WTC11 (cell line): ENCODE measurements around the gene EMC10. TPM values are rescaled to one million over a fixed set of nuclear protein-coding genes. Genes with fewer than 3 reads are reported as not detected.

Experiments used
- ATAC-seq: fragments of 200-7000 bp; cut with Tn5 transposase; 2 replicates; pipeline ENCODE4 v1.10.0; 2021; ENCODE audit warnings: mild to moderate bottlenecking, moderate library complexity
- CTCF ChIA-PET: fragments of 300-600 bp; sonication (Branson Sonifier 250); formaldehyde crosslinking; loops from one replicate; lab custom pipeline; 2021; ENCODE audit warnings: antibody characterized with exemption; lab: Charles Lee
- POLR2A ChIA-PET: fragments of 350-600 bp; sonication (Branson Sonifier 250); formaldehyde crosslinking; loops from one replicate; lab custom pipeline; 2021; ENCODE audit warnings: antibody characterized with exemption; lab: Charles Lee
- DNase-seq: peaks from one replicate; pipeline ENCODE4 v3.0.0; 2021; ENCODE audit warnings: low spot score
- H3K27ac Mint-ChIP-seq: 2 replicates; pipeline ENCODE4 v1.8.0; 2021; ENCODE audit warnings: mixed read lengths
- H3K27me3 Mint-ChIP-seq: 2 replicates; pipeline ENCODE4 v1.8.0; 2021; ENCODE audit warnings: low read depth, mild to moderate bottlenecking, moderate library complexity, mixed read lengths
- H3K36me3 Mint-ChIP-seq: 2 replicates; pipeline ENCODE4 v1.8.0; 2021; ENCODE audit warnings: mixed read lengths
- H3K4me1 Mint-ChIP-seq: 2 replicates; pipeline ENCODE4 v1.8.0; 2022; ENCODE audit warnings: mixed read lengths
- H3K4me3 Mint-ChIP-seq: 2 replicates; pipeline ENCODE4 v1.8.0; 2021; ENCODE audit warnings: mild to moderate bottlenecking, moderate library complexity, mixed read lengths
- H3K9me3 Mint-ChIP-seq: 2 replicates; pipeline ENCODE4 v1.8.0; 2021; ENCODE audit warnings: mixed read lengths
- ELF4 ChIP-seq: sonication (generic); formaldehyde crosslinking; IDR thresholded peaks from 2 replicates; pipeline ENCODE4 v1.8.1; 2022; ENCODE audit warnings: low read depth, mild to moderate bottlenecking, moderate library complexity, missing genetic modification reagents
- EMX1 ChIP-seq: fragments of 250-450 bp; sonication (Bioruptor Pico); IDR thresholded peaks from 2 replicates; pipeline ENCODE4 v1.8.0; 2021; ENCODE audit warnings: mild to moderate bottlenecking
- FOXJ3 ChIP-seq: sonication (generic); formaldehyde crosslinking; IDR thresholded peaks from 2 replicates; pipeline ENCODE4 v1.9.0; 2021; ENCODE audit warnings: missing genetic modification reagents, mild to moderate bottlenecking, borderline replicate concordance
- GABPB1 ChIP-seq: sonication (generic); formaldehyde crosslinking; IDR thresholded peaks from 2 replicates; pipeline ENCODE4 v1.8.1; 2023; ENCODE audit warnings: mild to moderate bottlenecking, missing genetic modification reagents
- GTF2I ChIP-seq: fragments of 250-450 bp; sonication (Bioruptor Pico); conservative IDR thresholded peaks from 2 replicates; pipeline ENCODE4 v1.4.0; 2021; ENCODE audit warnings: mild to moderate bottlenecking
- JAZF1 ChIP-seq: fragments of 250-450 bp; sonication (Bioruptor Pico); IDR thresholded peaks from 2 replicates; pipeline ENCODE4 v1.9.0; 2021; ENCODE audit warnings: moderate library complexity, mild to moderate bottlenecking, inconsistent platforms
- MXD4 ChIP-seq: fragments of 250-450 bp; sonication (Bioruptor Pico); IDR thresholded peaks from 2 replicates; pipeline ENCODE4 v1.8.0; 2021; ENCODE audit warnings: mild to moderate bottlenecking, moderate library complexity, borderline replicate concordance
- OVOL2 ChIP-seq: fragments of 250-450 bp; sonication (Bioruptor Pico); IDR thresholded peaks from 2 replicates; pipeline ENCODE4 v1.9.0; 2021; ENCODE audit warnings: mild to moderate bottlenecking, borderline replicate concordance
- SP1 ChIP-seq: sonication (generic); formaldehyde crosslinking; conservative IDR thresholded peaks from 2 replicates; pipeline ENCODE4 v1.8.1; 2022; ENCODE audit warnings: missing genetic modification reagents
- TCF7 ChIP-seq: sonication (generic); formaldehyde crosslinking; IDR thresholded peaks from 2 replicates; pipeline ENCODE4 v1.8.0; 2022; ENCODE audit warnings: mild to moderate bottlenecking, low read depth, missing genetic modification reagents, moderate library complexity
- TEAD1 ChIP-seq: sonication (generic); formaldehyde crosslinking; IDR thresholded peaks from 2 replicates; pipeline ENCODE4 v1.8.0; 2022; ENCODE audit warnings: mild to moderate bottlenecking, missing genetic modification reagents
- ZNF219 ChIP-seq: sonication (generic); formaldehyde crosslinking; IDR thresholded peaks from 2 replicates; pipeline ENCODE4 v1.8.0; 2023; ENCODE audit warnings: missing genetic modification reagents, mild to moderate bottlenecking, borderline replicate concordance
- ZNF317 ChIP-seq: sonication (generic); formaldehyde crosslinking; IDR thresholded peaks from 2 replicates; pipeline ENCODE4 v1.8.1; 2023; ENCODE audit warnings: low read depth, mild to moderate bottlenecking, moderate library complexity, missing genetic modification reagents, borderline replicate concordance
- total RNA-seq: library from RNA; stranded (reverse); gene quantifications from 3 replicates; pipeline ENCODE4 v1.2.3, GENCODE V29; 2021
- TF ChIP-seq, protein P1 (sequence below): sonication (generic); formaldehyde crosslinking; IDR thresholded peaks from 2 replicates; pipeline ENCODE4 v1.8.0; 2022; ENCODE audit warnings: mild to moderate bottlenecking, missing genetic modification reagents
- TF ChIP-seq, protein P2 (sequence below): sonication (generic); formaldehyde crosslinking; IDR thresholded peaks from 2 replicates; pipeline ENCODE4 v1.8.0; 2022; ENCODE audit warnings: missing genetic modification reagents
- TF ChIP-seq, protein P3 (sequence below): sonication (generic); formaldehyde crosslinking; IDR thresholded peaks from 2 replicates; pipeline ENCODE4 v1.8.1; 2022; ENCODE audit warnings: mild to moderate bottlenecking, moderate library complexity, missing genetic modification reagents
- TF ChIP-seq, protein P4 (sequence below): fragments of 250-450 bp; sonication (Bioruptor Pico); IDR thresholded peaks from 2 replicates; pipeline ENCODE4 v1.9.0; 2021; ENCODE audit warnings: moderate library complexity, mild to moderate bottlenecking, inconsistent platforms, borderline replicate concordance
- TF ChIP-seq, protein P5 (sequence below): sonication (generic); formaldehyde crosslinking; IDR thresholded peaks from 2 replicates; pipeline ENCODE4 v1.8.1; 2022; ENCODE audit warnings: low read depth, missing genetic modification reagents, borderline replicate concordance
- TF ChIP-seq, protein P6 (sequence below): fragments of 250-450 bp; sonication (Bioruptor Pico); IDR thresholded peaks from 2 replicates; pipeline ENCODE4 v2.1.2; 2022; ENCODE audit warnings: mild to moderate bottlenecking, moderate library complexity
- TF ChIP-seq, protein P7 (sequence below): sonication (generic); formaldehyde crosslinking; IDR thresholded peaks from 2 replicates; pipeline ENCODE4 v1.8.1; 2023; ENCODE audit warnings: mild to moderate bottlenecking, missing genetic modification reagents, borderline replicate concordance
- TF ChIP-seq, protein P8 (sequence below): sonication (generic); formaldehyde crosslinking; conservative IDR thresholded peaks from 2 replicates; pipeline ENCODE4 v1.8.1; 2022; ENCODE audit warnings: mild to moderate bottlenecking, missing genetic modification reagents

The EMC10 gene
- total RNA-seq, 1 experiment from 2014 or later: 114 TPM

DNA sequence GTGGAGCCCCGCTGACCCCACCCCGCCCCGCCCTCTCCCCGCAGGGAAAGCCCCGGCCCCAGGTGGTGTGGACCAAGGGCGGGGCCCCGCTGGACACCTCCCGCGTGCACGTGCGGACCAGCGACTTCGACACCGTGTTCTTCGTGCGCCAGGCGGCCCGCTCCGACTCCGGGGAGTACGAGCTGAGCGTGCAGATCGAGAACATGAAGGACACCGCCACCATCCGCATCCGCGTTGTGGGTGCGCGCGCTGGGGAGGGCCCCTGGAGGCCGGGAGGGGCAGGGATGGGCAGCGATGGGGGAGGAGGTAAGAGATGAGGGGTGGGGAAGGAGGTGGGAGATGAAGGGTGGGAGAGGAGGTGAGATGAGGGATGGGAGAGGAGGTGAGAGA, 17.2 kb upstream of the EMC10 start:
- Mint-ChIP-seq H3K4me1 (no peaks in the 10 kb centered on the region), H3K4me3 (no peak overlapping the region), H3K36me3 (no peaks in the 10 kb centered on the region), H3K27me3 (no peaks in the 10 kb centered on the region; the same call in 1 of the 2 replicates), H3K9me3 (peaks cover 9% of the 10 kb centered on the region), H3K27ac (no peak overlapping the region)
- TF ChIP-seq ZNF317 (CRISPR knock-in tag): no peak
- TF ChIP-seq, protein P1, sequence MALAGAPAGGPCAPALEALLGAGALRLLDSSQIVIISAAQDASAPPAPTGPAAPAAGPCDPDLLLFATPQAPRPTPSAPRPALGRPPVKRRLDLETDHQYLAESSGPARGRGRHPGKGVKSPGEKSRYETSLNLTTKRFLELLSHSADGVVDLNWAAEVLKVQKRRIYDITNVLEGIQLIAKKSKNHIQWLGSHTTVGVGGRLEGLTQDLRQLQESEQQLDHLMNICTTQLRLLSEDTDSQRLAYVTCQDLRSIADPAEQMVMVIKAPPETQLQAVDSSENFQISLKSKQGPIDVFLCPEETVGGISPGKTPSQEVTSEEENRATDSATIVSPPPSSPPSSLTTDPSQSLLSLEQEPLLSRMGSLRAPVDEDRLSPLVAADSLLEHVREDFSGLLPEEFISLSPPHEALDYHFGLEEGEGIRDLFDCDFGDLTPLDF (CRISPR knock-in tag): no peak
- TF ChIP-seq JAZF1 (CRISPR knock-in tag): no peak
- TF ChIP-seq, protein P2, sequence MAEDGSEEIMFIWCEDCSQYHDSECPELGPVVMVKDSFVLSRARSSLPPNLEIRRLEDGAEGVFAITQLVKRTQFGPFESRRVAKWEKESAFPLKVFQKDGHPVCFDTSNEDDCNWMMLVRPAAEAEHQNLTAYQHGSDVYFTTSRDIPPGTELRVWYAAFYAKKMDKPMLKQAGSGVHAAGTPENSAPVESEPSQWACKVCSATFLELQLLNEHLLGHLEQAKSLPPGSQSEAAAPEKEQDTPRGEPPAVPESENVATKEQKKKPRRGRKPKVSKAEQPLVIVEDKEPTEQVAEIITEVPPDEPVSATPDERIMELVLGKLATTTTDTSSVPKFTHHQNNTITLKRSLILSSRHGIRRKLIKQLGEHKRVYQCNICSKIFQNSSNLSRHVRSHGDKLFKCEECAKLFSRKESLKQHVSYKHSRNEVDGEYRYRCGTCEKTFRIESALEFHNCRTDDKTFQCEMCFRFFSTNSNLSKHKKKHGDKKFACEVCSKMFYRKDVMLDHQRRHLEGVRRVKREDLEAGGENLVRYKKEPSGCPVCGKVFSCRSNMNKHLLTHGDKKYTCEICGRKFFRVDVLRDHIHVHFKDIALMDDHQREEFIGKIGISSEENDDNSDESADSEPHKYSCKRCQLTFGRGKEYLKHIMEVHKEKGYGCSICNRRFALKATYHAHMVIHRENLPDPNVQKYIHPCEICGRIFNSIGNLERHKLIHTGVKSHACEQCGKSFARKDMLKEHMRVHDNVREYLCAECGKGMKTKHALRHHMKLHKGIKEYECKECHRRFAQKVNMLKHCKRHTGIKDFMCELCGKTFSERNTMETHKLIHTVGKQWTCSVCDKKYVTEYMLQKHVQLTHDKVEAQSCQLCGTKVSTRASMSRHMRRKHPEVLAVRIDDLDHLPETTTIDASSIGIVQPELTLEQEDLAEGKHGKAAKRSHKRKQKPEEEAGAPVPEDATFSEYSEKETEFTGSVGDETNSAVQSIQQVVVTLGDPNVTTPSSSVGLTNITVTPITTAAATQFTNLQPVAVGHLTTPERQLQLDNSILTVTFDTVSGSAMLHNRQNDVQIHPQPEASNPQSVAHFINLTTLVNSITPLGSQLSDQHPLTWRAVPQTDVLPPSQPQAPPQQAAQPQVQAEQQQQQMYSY (CRISPR knock-in tag): no peak
- no peak for TF ChIP-seq GTF2I (CRISPR knock-in tag)
- no peak for TF ChIP-seq MXD4 (CRISPR knock-in tag)
- TF ChIP-seq, protein P3, sequence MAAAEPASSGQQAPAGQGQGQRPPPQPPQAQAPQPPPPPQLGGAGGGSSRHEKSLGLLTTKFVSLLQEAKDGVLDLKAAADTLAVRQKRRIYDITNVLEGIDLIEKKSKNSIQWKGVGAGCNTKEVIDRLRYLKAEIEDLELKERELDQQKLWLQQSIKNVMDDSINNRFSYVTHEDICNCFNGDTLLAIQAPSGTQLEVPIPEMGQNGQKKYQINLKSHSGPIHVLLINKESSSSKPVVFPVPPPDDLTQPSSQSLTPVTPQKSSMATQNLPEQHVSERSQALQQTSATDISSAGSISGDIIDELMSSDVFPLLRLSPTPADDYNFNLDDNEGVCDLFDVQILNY (CRISPR knock-in tag): no peak
- TF ChIP-seq EMX1 (CRISPR knock-in tag): no peak
- TF ChIP-seq, protein P4, sequence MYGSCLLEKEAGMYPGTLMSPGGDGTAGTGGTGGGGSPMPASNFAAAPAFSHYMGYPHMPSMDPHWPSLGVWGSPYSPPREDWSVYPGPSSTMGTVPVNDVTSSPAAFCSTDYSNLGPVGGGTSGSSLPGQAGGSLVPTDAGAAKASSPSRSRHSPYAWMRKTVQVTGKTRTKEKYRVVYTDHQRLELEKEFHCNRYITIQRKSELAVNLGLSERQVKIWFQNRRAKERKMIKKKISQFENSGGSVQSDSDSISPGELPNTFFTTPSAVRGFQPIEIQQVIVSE (CRISPR knock-in tag): no peak
- TF ChIP-seq, protein P5, sequence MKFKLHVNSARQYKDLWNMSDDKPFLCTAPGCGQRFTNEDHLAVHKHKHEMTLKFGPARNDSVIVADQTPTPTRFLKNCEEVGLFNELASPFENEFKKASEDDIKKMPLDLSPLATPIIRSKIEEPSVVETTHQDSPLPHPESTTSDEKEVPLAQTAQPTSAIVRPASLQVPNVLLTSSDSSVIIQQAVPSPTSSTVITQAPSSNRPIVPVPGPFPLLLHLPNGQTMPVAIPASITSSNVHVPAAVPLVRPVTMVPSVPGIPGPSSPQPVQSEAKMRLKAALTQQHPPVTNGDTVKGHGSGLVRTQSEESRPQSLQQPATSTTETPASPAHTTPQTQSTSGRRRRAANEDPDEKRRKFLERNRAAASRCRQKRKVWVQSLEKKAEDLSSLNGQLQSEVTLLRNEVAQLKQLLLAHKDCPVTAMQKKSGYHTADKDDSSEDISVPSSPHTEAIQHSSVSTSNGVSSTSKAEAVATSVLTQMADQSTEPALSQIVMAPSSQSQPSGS (CRISPR knock-in tag): no peak
- TF ChIP-seq, protein P6, sequence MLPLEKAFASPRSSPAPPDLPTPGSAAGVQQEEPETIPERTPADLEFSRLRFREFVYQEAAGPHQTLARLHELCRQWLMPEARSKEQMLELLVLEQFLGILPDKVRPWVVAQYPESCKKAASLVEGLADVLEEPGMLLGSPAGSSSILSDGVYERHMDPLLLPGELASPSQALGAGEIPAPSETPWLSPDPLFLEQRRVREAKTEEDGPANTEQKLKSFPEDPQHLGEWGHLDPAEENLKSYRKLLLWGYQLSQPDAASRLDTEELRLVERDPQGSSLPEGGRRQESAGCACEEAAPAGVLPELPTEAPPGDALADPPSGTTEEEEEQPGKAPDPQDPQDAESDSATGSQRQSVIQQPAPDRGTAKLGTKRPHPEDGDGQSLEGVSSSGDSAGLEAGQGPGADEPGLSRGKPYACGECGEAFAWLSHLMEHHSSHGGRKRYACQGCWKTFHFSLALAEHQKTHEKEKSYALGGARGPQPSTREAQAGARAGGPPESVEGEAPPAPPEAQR (CRISPR knock-in tag): no peak
- TF ChIP-seq ELF4 (CRISPR knock-in tag): no peak
- TF ChIP-seq FOXJ3 (CRISPR knock-in tag): no peak
- TF ChIP-seq OVOL2 (CRISPR knock-in tag): no peak
- DNase-seq (no peak), ATAC-seq (no peak)
- ChIA-PET CTCF (interaction anchor here (0.6 to 2.0 kb wide), 2 partner anchors 90 to 130 kb away, joined by 3 to 12 read pairs; partner anchors contain the start of gene KCNC3), POLR2A (no interaction called here)

DNA sequence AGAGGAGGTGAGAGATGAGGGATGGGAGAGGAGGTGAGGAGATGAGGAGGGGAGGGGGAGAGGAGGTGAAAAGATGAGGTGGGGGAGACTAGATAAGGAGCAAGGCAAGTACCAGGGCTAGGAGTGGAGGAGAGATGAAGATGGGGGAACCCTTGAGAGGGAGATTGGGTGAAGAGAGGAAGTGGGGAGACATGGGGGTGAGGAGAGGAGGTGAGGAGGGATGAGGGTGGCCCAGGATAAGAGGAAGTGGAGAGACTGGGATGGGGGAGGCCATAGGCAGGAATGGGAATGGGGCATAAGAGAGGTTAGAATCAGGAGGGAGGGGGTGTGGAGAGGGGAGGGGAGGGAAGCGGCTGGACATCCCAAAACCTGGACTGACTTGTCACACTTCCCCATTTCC, 16.7 kb upstream of the EMC10 start:
- H3K27me3 Mint-ChIP-seq: no peaks in the 10 kb centered on the region; the same call in 1 of the 2 replicates
- ATAC-seq (no peak), DNase-seq (no peak)
- POLR2A ChIA-PET: no interaction called here
- no peak overlapping the region for H3K4me3 Mint-ChIP-seq
- H3K4me1 Mint-ChIP-seq: no peaks in the 10 kb centered on the region
- H3K36me3 Mint-ChIP-seq: no peaks in the 10 kb centered on the region
- H3K9me3 Mint-ChIP-seq: peaks cover 9% of the 10 kb centered on the region
- no peak overlapping the region for H3K27ac Mint-ChIP-seq
- CTCF ChIA-PET: interaction anchor here (0.6 to 1.8 kb wide), 5 partner anchors 25 to 147 kb away, joined by 3 to 30 read pairs (median 4); partner anchors contain the start of gene KCNC3
- TF ChIP-seq SP1 (CRISPR knock-in tag) (no peak), FOXJ3 (CRISPR knock-in tag) (no peak), GTF2I (CRISPR knock-in tag) (no peak), ZNF219 (CRISPR knock-in tag) (no peak), TCF7 (no peak), TEAD1 (CRISPR knock-in tag) (no peak), GABPB1 (CRISPR knock-in tag) (no peak)
- TF ChIP-seq, protein P7, sequence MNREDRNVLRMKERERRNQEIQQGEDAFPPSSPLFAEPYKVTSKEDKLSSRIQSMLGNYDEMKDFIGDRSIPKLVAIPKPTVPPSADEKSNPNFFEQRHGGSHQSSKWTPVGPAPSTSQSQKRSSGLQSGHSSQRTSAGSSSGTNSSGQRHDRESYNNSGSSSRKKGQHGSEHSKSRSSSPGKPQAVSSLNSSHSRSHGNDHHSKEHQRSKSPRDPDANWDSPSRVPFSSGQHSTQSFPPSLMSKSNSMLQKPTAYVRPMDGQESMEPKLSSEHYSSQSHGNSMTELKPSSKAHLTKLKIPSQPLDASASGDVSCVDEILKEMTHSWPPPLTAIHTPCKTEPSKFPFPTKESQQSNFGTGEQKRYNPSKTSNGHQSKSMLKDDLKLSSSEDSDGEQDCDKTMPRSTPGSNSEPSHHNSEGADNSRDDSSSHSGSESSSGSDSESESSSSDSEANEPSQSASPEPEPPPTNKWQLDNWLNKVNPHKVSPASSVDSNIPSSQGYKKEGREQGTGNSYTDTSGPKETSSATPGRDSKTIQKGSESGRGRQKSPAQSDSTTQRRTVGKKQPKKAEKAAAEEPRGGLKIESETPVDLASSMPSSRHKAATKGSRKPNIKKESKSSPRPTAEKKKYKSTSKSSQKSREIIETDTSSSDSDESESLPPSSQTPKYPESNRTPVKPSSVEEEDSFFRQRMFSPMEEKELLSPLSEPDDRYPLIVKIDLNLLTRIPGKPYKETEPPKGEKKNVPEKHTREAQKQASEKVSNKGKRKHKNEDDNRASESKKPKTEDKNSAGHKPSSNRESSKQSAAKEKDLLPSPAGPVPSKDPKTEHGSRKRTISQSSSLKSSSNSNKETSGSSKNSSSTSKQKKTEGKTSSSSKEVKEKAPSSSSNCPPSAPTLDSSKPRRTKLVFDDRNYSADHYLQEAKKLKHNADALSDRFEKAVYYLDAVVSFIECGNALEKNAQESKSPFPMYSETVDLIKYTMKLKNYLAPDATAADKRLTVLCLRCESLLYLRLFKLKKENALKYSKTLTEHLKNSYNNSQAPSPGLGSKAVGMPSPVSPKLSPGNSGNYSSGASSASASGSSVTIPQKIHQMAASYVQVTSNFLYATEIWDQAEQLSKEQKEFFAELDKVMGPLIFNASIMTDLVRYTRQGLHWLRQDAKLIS (CRISPR knock-in tag): no peak
- TF ChIP-seq, protein P8, sequence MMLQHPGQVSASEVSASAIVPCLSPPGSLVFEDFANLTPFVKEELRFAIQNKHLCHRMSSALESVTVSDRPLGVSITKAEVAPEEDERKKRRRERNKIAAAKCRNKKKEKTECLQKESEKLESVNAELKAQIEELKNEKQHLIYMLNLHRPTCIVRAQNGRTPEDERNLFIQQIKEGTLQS (CRISPR knock-in tag): no peak
